Breast epithelium (tissue), 4 donors: ENCODE measurements around the gene HOXD12. TPM values are rescaled to one million over a fixed set of nuclear protein-coding genes. Genes with fewer than 3 reads are reported as not detected.
A peak's percentile ranks its signal among the peaks of the same experiment; 100 is the strongest.

Source experiments
- DNase-seq, 2 donors: peaks; one replicate each; pipeline ENCODE4 v3.0.0-alpha.2; 2019; ENCODE audit warnings: low spot score in 2 of 2
- H3K27ac ChIP-seq, 2 donors: fragments of 200-600 bp; sonication (generic) in 1 of 2; one replicate each; pipeline ENCODE4 v1.5.1; 2016 to 2019; ENCODE audit warnings: mild to moderate bottlenecking in 1 of 2
- H3K27me3 ChIP-seq, 2 donors: fragments of 200-600 bp; sonication (generic) in 1 of 2; one replicate each; pipeline versions ENCODE4 v1.5.1 to v1.6.0; 2017 to 2019; ENCODE audit warnings: control low read depth in 1 of 2, mild to moderate bottlenecking in 1 of 2
- H3K36me3 ChIP-seq: fragments of 200-600 bp; one replicate; pipeline ENCODE4 v1.5.1; 2019
- H3K4me1 ChIP-seq, 2 donors: fragments of 200-600 bp; sonication (generic); one replicate each; pipeline ENCODE4 v1.5.1; 2016 to 2019; ENCODE audit warnings: control low read depth in 1 of 2
- H3K4me3 ChIP-seq, 3 donors: fragments of 200-600 bp; sonication (generic); 1 replicate in 2 of 3; 2 replicates in 1 of 3; pipeline ENCODE4 v1.5.1; 2016 to 2019; ENCODE audit warnings: mild to moderate bottlenecking in 3 of 3, moderate library complexity in 2 of 3
- H3K9me3 ChIP-seq, 2 donors: fragments of 200-600 bp; sonication (generic) in 1 of 2; one replicate each; pipeline ENCODE4 v1.5.1; 2016 to 2019; ENCODE audit warnings: control low read depth in 1 of 2
- POLR2A ChIP-seq: fragments of 450-650 bp; IDR thresholded peaks from one replicate; pipeline ENCODE4 v1.6.1; 2016; ENCODE audit warnings: antibody characterized with exemption, mild to moderate bottlenecking, moderate library complexity
- POLR2AphosphoS5 ChIP-seq, 3 donors: sonication (generic); formaldehyde crosslinking; IDR thresholded peaks; one replicate each; pipeline ENCODE4 v1.6.1; 2017; ENCODE audit warnings: antibody characterized with exemption in 3 of 3
- intact Hi-C: fragments of 100-400 bp; cut with DNase I; formaldehyde crosslinking; loops from one replicate; pipeline ENCODE4 v1.15.1; 2023; ENCODE audit warnings: low total_unique reads
- total RNA-seq, 3 donors: library from RNA; depleted of rRNA; stranded (reverse); fragments of >200 nt; gene quantifications; one replicate each; pipeline ENCODE4 v1.1.0, GENCODE V29; 2016
- TF ChIP-seq, protein P1 (sequence below), 3 donors: fragments of 450-650 bp; IDR thresholded peaks; one replicate each; pipeline ENCODE4 v1.5.1; 2016 to 2017; ENCODE audit warnings: antibody characterized with exemption in 3 of 3, mild to moderate bottlenecking in 3 of 3, moderate library complexity in 3 of 3

The HOXD12 gene
- total RNA-seq, 3 donors from 2014 or later: not detected

GRCh38 chr2:176083796-176084261 lies 15.8 kb upstream of the HOXD12 start, which contains the start of gene EVX2:
TSS of gene EVX2 (minus strand) at chr2:176083962. CDS start at chr2:176083776, 186 bp downstream.
- no peaks in the 10 kb centered on the region for H3K4me1 ChIP-seq
- DNase-seq: no peak
- H3K27ac ChIP-seq: no peak within 1 kb of the TSS
- H3K9me3 ChIP-seq: peaks cover 0 to 15% of the 10 kb centered on the region in 2 donors
- no peaks in the 10 kb centered on the region for H3K36me3 ChIP-seq
- TF ChIP-seq POLR2A (no peak), POLR2AphosphoS5 (IDR thresholded peaks at IDR 0.05) (no peak)
- TF ChIP-seq, protein P1, sequence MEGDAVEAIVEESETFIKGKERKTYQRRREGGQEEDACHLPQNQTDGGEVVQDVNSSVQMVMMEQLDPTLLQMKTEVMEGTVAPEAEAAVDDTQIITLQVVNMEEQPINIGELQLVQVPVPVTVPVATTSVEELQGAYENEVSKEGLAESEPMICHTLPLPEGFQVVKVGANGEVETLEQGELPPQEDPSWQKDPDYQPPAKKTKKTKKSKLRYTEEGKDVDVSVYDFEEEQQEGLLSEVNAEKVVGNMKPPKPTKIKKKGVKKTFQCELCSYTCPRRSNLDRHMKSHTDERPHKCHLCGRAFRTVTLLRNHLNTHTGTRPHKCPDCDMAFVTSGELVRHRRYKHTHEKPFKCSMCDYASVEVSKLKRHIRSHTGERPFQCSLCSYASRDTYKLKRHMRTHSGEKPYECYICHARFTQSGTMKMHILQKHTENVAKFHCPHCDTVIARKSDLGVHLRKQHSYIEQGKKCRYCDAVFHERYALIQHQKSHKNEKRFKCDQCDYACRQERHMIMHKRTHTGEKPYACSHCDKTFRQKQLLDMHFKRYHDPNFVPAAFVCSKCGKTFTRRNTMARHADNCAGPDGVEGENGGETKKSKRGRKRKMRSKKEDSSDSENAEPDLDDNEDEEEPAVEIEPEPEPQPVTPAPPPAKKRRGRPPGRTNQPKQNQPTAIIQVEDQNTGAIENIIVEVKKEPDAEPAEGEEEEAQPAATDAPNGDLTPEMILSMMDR (IDR thresholded peaks at IDR 0.05): no peak
- H3K27me3 ChIP-seq: peaks cover 6 to 98% of the 10 kb centered on the region in 2 donors
- peak within 1 kb of the TSS in 1 of 3 donors; percentile 29 for H3K4me3 ChIP-seq
- intact Hi-C loops: loop anchor here (10.0 kb wide), 1 partner anchor 399 kb away; no protein-coding TSS in a partner anchor

DNA sequence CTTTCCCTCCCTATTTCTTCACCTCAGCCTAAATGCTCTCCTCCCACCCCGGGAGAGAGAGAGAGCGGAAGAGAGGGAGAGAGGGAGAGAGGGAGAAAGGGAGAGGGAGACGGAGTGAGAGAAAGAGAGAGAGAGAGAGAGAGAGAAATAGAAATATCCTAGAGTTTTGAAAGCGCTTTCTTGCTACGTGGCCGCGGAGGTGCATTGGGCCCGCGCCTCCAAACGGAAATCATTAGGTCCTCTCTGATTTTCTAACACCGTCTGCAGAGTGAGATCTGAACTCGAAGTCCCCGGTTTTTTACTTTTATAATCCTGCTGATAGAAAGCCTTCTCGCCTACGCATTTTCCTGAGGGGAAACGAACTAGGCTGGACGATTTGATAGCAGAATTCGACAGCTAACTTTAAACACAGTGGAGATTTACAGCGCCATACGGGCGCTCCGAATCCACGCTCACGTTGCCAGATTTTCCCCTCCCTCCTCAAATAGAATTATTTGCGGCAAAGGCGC lies 14.9 kb upstream of the HOXD12 start:
- intact Hi-C loops: loop anchor here (10.0 kb wide), 1 partner anchor 400 kb away; no protein-coding TSS in a partner anchor
- H3K4me1 ChIP-seq: no peaks in the 10 kb centered on the region
- H3K36me3 ChIP-seq: no peaks in the 10 kb centered on the region
- no peak overlapping the region for H3K4me3 ChIP-seq
- H3K27ac ChIP-seq: no peak overlapping the region
- no peak for TF ChIP-seq POLR2AphosphoS5 (IDR thresholded peaks at IDR 0.05)
- no peak for TF ChIP-seq POLR2A
- TF ChIP-seq, protein P1 (IDR thresholded peaks at IDR 0.05): no peak
- peaks cover 6 to 98% of the 10 kb centered on the region in 2 donors for H3K27me3 ChIP-seq
- no peak for DNase-seq
- peaks cover 0 to 15% of the 10 kb centered on the region in 2 donors for H3K9me3 ChIP-seq

DNA sequence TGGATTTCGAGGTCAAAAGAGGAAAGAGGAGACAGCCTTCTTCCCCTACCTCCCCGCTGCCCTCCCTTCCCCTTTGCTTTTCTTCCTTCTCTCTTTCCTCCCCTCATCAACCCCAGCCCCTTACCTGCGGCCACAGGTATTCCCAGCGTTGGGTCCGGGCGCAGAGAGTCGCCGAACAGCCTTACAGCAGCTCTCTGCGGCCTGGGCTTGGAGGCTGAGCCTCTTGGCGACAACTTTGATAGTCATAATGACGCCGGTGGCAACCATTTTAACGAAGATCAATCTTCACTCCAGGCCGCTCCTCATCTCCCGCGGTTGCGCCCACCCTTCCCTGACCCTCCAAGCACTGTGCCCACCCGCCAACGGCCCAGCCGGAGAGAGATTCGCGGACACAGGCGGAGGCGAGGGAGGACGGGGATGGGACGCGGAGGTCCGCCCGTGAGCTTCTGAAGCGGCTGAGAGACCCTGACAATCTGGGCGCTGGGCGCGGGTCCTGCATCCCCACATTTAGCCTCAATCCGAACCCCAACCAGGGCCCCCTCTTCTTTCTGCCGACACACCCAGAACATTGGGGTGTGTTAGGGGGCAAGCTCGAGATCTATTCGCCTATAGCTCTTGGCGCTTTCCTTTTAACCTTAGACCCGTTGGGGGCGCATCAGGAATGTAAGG lies 14.3 kb upstream of the HOXD12 start:
- TF ChIP-seq POLR2AphosphoS5 (IDR thresholded peaks at IDR 0.05): no peak
- TF ChIP-seq, protein P1 (IDR thresholded peaks at IDR 0.05): no peak
- no peak for TF ChIP-seq POLR2A
- no peak for DNase-seq
- Histone ChIP-seq H3K4me1 (no peaks in the 10 kb centered on the region), H3K36me3 (no peaks in the 10 kb centered on the region), H3K9me3 (peaks cover 0 to 15% of the 10 kb centered on the region in 2 donors), H3K27me3 (peaks cover 6 to 99% of the 10 kb centered on the region in 2 donors), H3K4me3 (no peak overlapping the region), H3K27ac (no peak overlapping the region)
- intact Hi-C loops: loop anchor here (10.0 kb wide), 1 partner anchor 400 kb away; no protein-coding TSS in a partner anchor

DNA sequence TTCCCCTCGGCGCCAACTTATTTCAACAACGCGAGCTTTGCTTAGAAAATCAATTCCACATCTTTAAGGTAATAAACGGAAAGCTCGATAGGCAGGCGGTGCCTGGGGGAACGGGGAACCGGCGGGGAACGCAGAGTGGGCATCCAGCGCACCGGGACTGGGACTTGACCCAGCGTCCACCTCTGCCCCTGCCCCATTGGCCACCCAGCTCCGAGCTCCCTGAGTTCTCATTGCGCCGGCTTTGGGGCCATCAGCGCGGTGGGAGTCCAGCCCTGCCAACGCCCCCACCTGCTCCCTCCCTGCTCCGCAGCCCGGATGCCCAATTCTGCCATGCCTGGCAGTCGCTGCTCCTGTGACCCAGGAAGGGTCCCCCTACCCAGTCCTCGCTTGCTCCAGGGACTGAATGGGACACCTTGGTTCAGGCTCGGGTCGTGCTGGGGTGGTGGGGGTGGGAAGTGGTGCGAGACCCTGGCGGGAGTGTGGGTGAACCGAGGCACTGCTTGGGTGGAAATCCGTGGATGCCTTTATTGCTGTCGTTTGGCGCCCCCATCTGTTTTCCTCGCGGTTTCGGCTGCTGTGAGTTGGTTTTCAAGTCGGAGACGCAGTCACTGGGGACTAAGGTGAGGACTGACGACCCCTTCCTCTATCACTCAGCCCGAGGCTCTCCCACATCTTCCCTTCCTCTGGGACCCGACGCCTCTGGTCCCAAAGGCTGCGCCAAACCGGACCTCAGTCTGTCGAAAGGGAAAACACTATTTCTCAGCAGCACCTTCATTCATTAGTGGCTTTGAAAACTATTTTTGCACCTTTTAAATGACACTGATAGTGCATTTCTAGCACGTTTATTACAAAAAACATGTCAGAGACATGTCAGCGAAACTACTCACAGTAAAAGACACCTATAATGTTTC lies 13.5 kb upstream of the HOXD12 start:
- intact Hi-C loops: loop anchor here (10.0 kb wide), 1 partner anchor 401 kb away; no protein-coding TSS in a partner anchor
- H3K27ac ChIP-seq: no peak overlapping the region
- no peak for DNase-seq
- H3K27me3 ChIP-seq: peaks cover 6 to 100% of the 10 kb centered on the region in 2 donors
- TF ChIP-seq, protein P1 (IDR thresholded peaks at IDR 0.05): peak in 1 of 3 donors; percentile 8
- TF ChIP-seq POLR2AphosphoS5 (IDR thresholded peaks at IDR 0.05): no peak
- TF ChIP-seq POLR2A: no peak
- peaks cover 0 to 13% of the 10 kb centered on the region in 2 donors for H3K9me3 ChIP-seq
- no peak overlapping the region for H3K4me3 ChIP-seq
- no peaks in the 10 kb centered on the region for H3K4me1 ChIP-seq
- H3K36me3 ChIP-seq: no peaks in the 10 kb centered on the region
